NK-92 (cell line): Measurements from ENCODE around the gene KCNK3.

Source experiments
- DNase-seq: peaks from one replicate; lab custom pipeline; 2025; ENCODE audit not compliant: unreplicated experiment; lab: John Stamatoyannopoulos, UW

Gene KCNK3

DNA sequence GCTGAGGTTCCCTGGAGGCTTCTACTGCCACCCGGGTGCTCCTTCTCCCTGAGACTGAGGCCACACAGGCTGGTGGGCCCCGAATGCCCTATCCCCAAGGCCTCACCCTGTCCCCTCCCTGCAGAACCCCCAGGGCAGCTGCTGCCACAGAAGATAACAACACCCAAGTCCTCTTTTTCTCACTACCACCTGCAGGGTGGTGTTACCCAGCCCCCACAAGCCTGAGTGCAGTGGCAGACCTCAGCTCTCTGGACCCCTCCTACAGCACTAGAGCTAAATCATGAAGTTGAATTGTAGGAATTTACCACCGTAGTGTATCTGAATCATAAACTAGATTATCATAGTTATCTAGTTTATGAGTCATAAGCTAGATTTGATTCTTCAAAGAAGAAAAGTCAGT lies 86.0 kb downstream of the KCNK3 start:
- DNase-seq = no peak

DNA sequence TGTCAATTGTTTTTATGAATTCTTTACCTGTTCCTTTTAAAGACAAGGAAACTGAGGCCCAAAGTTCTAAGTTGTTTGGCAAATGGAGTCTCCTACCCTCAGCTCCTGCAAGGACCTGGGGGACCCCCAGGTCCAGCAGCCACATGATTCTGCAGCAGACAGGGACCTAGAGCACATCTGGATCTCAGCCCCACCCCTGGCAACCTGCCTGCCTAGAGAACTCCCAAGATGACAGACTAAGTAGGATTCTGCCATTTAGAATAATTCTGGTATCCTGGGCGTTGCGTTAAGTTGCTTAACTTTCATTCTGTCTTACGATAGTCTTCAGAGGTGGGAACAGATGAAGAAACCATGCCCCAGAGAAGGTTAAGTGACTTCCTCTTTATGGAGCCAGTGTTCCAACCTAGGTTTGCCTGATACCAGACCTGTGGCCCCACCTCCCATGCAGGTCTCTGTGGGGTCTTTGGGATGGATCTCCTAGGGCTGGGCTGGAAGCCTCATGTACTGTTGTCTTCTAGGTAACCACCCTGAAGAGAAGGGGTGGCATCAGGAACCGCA lies 87.8 kb downstream of the KCNK3 start:
- DNase-seq = no peak
